H1 (cell line): ENCODE data around the gene SOCS6. TPM values are rescaled to one million over a fixed set of nuclear protein-coding genes. Genes with fewer than 3 reads are reported as not detected.

Source experiments
- CTCF ChIA-PET: fragments of 300-600 bp; sonication (Branson Sonifier 250); formaldehyde crosslinking; loops from one replicate; lab custom pipeline; 2021; ENCODE audit not compliant: partially characterized antibody; lab: Charles Lee
- POLR2A ChIA-PET: fragments of 300-600 bp; sonication (Branson Sonifier 250); formaldehyde crosslinking; loops from one replicate; lab custom pipeline; 2021; ENCODE audit warnings: inconsistent platforms; ENCODE audit not compliant: partially characterized antibody; lab: Charles Lee
- DNase-seq, 2 experiments: peaks; one replicate each; pipeline versions ENCODE4 v3.0.0 to v3.0.0-alpha.2; 2010 to 2022; ENCODE audit warnings: low spot score in 2 of 2, low read depth in 1 of 2, mixed read lengths in 1 of 2
- FAIRE-seq: peaks from 2 replicates; lab custom pipeline; 2011; peaks lifted over from hg19 to GRCh38; lab: Jason Lieb, UNC
- H2AFZ ChIP-seq: 2 replicates; pipeline ENCODE4 v1.8.1; 2012; ENCODE audit warnings: low read length, inconsistent platforms
- H2AK5ac ChIP-seq: 2 replicates; pipeline ENCODE4 v1.6.1; 2013; ENCODE audit warnings: low read depth, low read length
- H2BK120ac ChIP-seq: replicated peaks from 2 replicates; pipeline ENCODE3; 2013; ENCODE audit warnings: low read depth, low read length, inconsistent platforms
- H2BK12ac ChIP-seq: 2 replicates; pipeline ENCODE4 v1.6.1; 2013; ENCODE audit warnings: low read depth, low read length
- H2BK15ac ChIP-seq: 2 replicates; pipeline ENCODE4 v1.6.1; 2013; ENCODE audit warnings: low read length
- H2BK20ac ChIP-seq: 2 replicates; pipeline ENCODE4 v1.6.1; 2013; ENCODE audit warnings: low read length
- H2BK5ac ChIP-seq: 2 replicates; pipeline ENCODE4 v1.6.1; 2013; ENCODE audit warnings: low read depth, low read length
- H3K14ac ChIP-seq: 2 replicates; pipeline ENCODE4 v1.6.1; 2013; ENCODE audit warnings: inconsistent platforms; ENCODE audit not compliant: insufficient read length
- H3K18ac ChIP-seq: 2 replicates; pipeline ENCODE4 v1.6.1; 2013; ENCODE audit warnings: low read length; ENCODE audit errors: extremely low read depth
- H3K23ac ChIP-seq: 2 replicates; pipeline ENCODE4 v1.6.1; 2013; ENCODE audit warnings: inconsistent platforms; ENCODE audit not compliant: insufficient read length
- H3K23me2 ChIP-seq: 2 replicates; pipeline ENCODE4 v1.6.1; 2013; ENCODE audit warnings: low read depth, low read length
- H3K27ac ChIP-seq: 2 replicates; pipeline ENCODE4 v1.6.1; 2011; ENCODE audit warnings: low read depth, low read length, inconsistent platforms
- H3K27me3 ChIP-seq, 4 experiments: replicated peaks in 1 of 4; 1 replicate in 1 of 4; 2 replicates in 3 of 4; pipeline versions ENCODE4 v1.6.1 to v1.8.1; 2011 to 2013; ENCODE audit warnings: low read length in 3 of 4, mild to moderate bottlenecking in 3 of 4, inconsistent platforms in 2 of 4, mixed read lengths in 2 of 4, moderate library complexity in 1 of 4; ENCODE audit not compliant: control insufficient read depth in 3 of 4, insufficient read depth in 3 of 4; ENCODE audit errors: extremely low read depth in 1 of 4
- H3K36me3 ChIP-seq, 4 experiments: 2 replicates each; pipeline versions ENCODE4 v1.6.1 to v1.8.1; 2011 to 2013; ENCODE audit warnings: mild to moderate bottlenecking in 4 of 4, low read length in 3 of 4, moderate library complexity in 2 of 4, control low read depth in 1 of 4, inconsistent platforms in 1 of 4; ENCODE audit not compliant: insufficient read depth in 4 of 4, control insufficient read depth in 2 of 4
- H3K4ac ChIP-seq: replicated peaks from 2 replicates; pipeline ENCODE3; 2013; ENCODE audit warnings: low read length, low read depth, mixed read lengths, inconsistent platforms; ENCODE audit not compliant: insufficient read length
- H3K4me1 ChIP-seq, 4 experiments: replicated peaks in 1 of 4; 1 replicate in 1 of 4; 2 replicates in 3 of 4; pipeline versions ENCODE4 v1.6.1 to v1.8.1; 2011 to 2013; ENCODE audit warnings: low read length in 3 of 4, inconsistent platforms in 2 of 4, mixed read lengths in 1 of 4; ENCODE audit not compliant: insufficient read depth in 4 of 4, control insufficient read depth in 3 of 4
- H3K4me2 ChIP-seq, 2 experiments: 2 replicates each; pipeline versions ENCODE4 v1.6.1 to v1.8.1; 2011 to 2013; ENCODE audit warnings: low read depth in 2 of 2, low read length in 2 of 2, control low read depth in 1 of 2, inconsistent platforms in 1 of 2, mild to moderate bottlenecking in 1 of 2; ENCODE audit not compliant: insufficient read depth in 1 of 2
- H3K4me3 ChIP-seq, 4 experiments: fragments of 200-600, 300-600 bp in 1 of 4; sonication (generic), shearing (Covaris generic), sonication (Bioruptor Twin) in 1 of 4; 2 replicates each; pipeline versions ENCODE4 v1.5.1 to v1.8.1; 2011 to 2016; ENCODE audit warnings: low read length in 4 of 4, low read depth in 3 of 4, control low read depth in 2 of 4, inconsistent platforms in 2 of 4, mild to moderate bottlenecking in 2 of 4, mixed read lengths in 1 of 4, moderate library complexity in 1 of 4; ENCODE audit not compliant: insufficient read depth in 2 of 4; ENCODE audit errors: extremely low read depth in 1 of 4
- H3K56ac ChIP-seq: replicated peaks from 2 replicates; pipeline ENCODE3; 2013; ENCODE audit warnings: low read depth, mild to moderate bottlenecking, mixed read lengths, low read length, inconsistent platforms; ENCODE audit not compliant: insufficient read length
- H3K79me1 ChIP-seq: 2 replicates; pipeline ENCODE4 v1.6.1; 2013; ENCODE audit warnings: low read depth, low read length, control low read depth
- H3K79me2 ChIP-seq, 2 experiments: 2 replicates each; pipeline versions ENCODE4 v1.6.1 to v1.8.1; 2012 to 2013; ENCODE audit warnings: low read length in 2 of 2, mild to moderate bottlenecking in 2 of 2, inconsistent platforms in 1 of 2; ENCODE audit not compliant: insufficient read depth in 2 of 2, control insufficient read depth in 1 of 2
- H3K9ac ChIP-seq, 4 experiments: replicated peaks in 1 of 4; 1 replicate in 1 of 4; 2 replicates in 3 of 4; pipeline versions ENCODE4 v1.6.1 to v1.8.1; 2011 to 2013; ENCODE audit warnings: low read depth in 3 of 4, low read length in 3 of 4, control low read depth in 2 of 4, mild to moderate bottlenecking in 2 of 4, moderate library complexity in 2 of 4, inconsistent platforms in 1 of 4; ENCODE audit errors: extremely low read depth in 1 of 4
- H3K9me3 ChIP-seq, 2 experiments: 2 replicates each; pipeline versions ENCODE4 v1.6.1 to v1.8.1; 2012 to 2013; ENCODE audit warnings: mild to moderate bottlenecking in 2 of 2, moderate library complexity in 2 of 2, control low read depth in 1 of 2, inconsistent platforms in 1 of 2, low read depth in 1 of 2, low read length in 1 of 2, mixed read lengths in 1 of 2; ENCODE audit not compliant: insufficient read depth in 2 of 2
- H4K20me1 ChIP-seq, 2 experiments: replicated peaks in 1 of 2; 2 replicates each; pipeline versions ENCODE3 to v1.8.1; 2011 to 2013; ENCODE audit warnings: inconsistent platforms in 2 of 2, low read length in 2 of 2, mild to moderate bottlenecking in 1 of 2; ENCODE audit not compliant: insufficient read depth in 2 of 2, control insufficient read depth in 1 of 2
- H4K5ac ChIP-seq: 2 replicates; pipeline ENCODE4 v1.6.1; 2013; ENCODE audit warnings: low read length, low read depth, mixed read lengths, inconsistent platforms; ENCODE audit not compliant: insufficient read length
- H4K8ac ChIP-seq: 2 replicates; pipeline ENCODE4 v1.8.0; 2013; ENCODE audit warnings: mild to moderate bottlenecking, moderate library complexity, low read length, inconsistent platforms; ENCODE audit not compliant: insufficient read depth; ENCODE audit errors: extremely low read depth
- H4K91ac ChIP-seq: replicated peaks from 2 replicates; pipeline ENCODE3; 2013; ENCODE audit warnings: low read length, mixed read lengths, inconsistent platforms; ENCODE audit not compliant: insufficient read length
- ATF2 ChIP-seq: IDR thresholded peaks from 2 replicates; pipeline ENCODE4 v1.6.1; 2012; ENCODE audit warnings: low read length, inconsistent platforms
- ATF3 ChIP-seq: IDR thresholded peaks from 2 replicates; pipeline ENCODE4 v1.6.1; 2011; ENCODE audit warnings: low read depth, mild to moderate bottlenecking, low read length; ENCODE audit not compliant: insufficient read depth
- BRCA1 ChIP-seq: IDR thresholded peaks from 2 replicates; pipeline ENCODE4 v1.6.1; 2012; ENCODE audit warnings: low read depth, low read length, improper control_type of control experiment
- E2F6 ChIP-seq: IDR thresholded peaks from 2 replicates; pipeline ENCODE4 v1.6.1; 2012; ENCODE audit warnings: inconsistent platforms
- JUND ChIP-seq: IDR thresholded peaks from 2 replicates; pipeline ENCODE4 v1.6.1; 2011; ENCODE audit warnings: mild to moderate bottlenecking, improper control_type of control experiment, low read length
- MAFK ChIP-seq: IDR thresholded peaks from 2 replicates; pipeline ENCODE4 v1.6.1; 2012; ENCODE audit warnings: low read depth, mild to moderate bottlenecking, improper control_type of control experiment, low read length
- RXRA ChIP-seq: IDR thresholded peaks from 2 replicates; pipeline ENCODE4 v1.6.1; 2011; ENCODE audit warnings: low read depth, mild to moderate bottlenecking, low read length, moderate library complexity; ENCODE audit not compliant: insufficient read depth
- TBP ChIP-seq: IDR thresholded peaks from 2 replicates; pipeline ENCODE4 v1.6.1; 2011; ENCODE audit warnings: low read depth, low read length, improper control_type of control experiment
- TCF12 ChIP-seq: IDR thresholded peaks from 2 replicates; pipeline ENCODE4 v1.6.1; 2011; ENCODE audit warnings: low read depth, mild to moderate bottlenecking, low read length
- WGBS, 2 experiments: shearing (Covaris generic) in 1 of 2; methylation state at CpG; one replicate each; pipeline versions ENCODE4 v1.1.6 to v1.1.7; 2013 to 2015; ENCODE audit warnings: low lambda C conversion rate in 2 of 2, mixed read lengths in 2 of 2, inconsistent platforms in 1 of 2, low coverage in 1 of 2, missing lambda C conversion rate in 1 of 2; ENCODE audit not compliant: insufficient replicate concordance in 2 of 2, insufficient coverage in 1 of 2, insufficient read length in 1 of 2; ENCODE audit errors: extremely low coverage in 1 of 2, missing lambda C conversion rate in 1 of 2; 5-methylcytosine and 5-hydroxymethylcytosine counted together
- polyA plus RNA-seq, 7 experiments: library from polyadenylated mRNA; depleted of rRNA in 3 of 7; stranded (reverse) in 5 of 7; unstranded in 2 of 7; fragments of >200 nt in 5 of 7; fragments of 200-250 nt in 2 of 7; gene quantifications; 1 replicate in 5 of 7; 2 replicates in 1 of 7; 4 replicates in 1 of 7; pipeline versions ENCODE4 v1.2.1 to v1.2.3, GENCODE V29; 2011 to 2013; ENCODE audit warnings: missing spikeins in 2 of 7, mixed read lengths in 2 of 7
- total RNA-seq: library from RNA; stranded (reverse); fragmentation: NEBNext Ultra II Directional; extraction: Animal tissue kit (Norgen Biotek cat#: 25700); gene quantifications from 2 replicates; pipeline ENCODE4 v1.2.1, GENCODE V29; 2021
- TF ChIP-seq, protein P1 (sequence below): IDR thresholded peaks from 2 replicates; pipeline ENCODE4 v1.6.1; 2011; ENCODE audit warnings: low read length, improper control_type of control experiment

Gene SOCS6
- total and polyA plus RNA-seq, 2 of the 8 experiments (the other 6 are each of a cell fraction or from before 2014, with no cell fraction given): 9.1 to 22.9 TPM

DNA sequence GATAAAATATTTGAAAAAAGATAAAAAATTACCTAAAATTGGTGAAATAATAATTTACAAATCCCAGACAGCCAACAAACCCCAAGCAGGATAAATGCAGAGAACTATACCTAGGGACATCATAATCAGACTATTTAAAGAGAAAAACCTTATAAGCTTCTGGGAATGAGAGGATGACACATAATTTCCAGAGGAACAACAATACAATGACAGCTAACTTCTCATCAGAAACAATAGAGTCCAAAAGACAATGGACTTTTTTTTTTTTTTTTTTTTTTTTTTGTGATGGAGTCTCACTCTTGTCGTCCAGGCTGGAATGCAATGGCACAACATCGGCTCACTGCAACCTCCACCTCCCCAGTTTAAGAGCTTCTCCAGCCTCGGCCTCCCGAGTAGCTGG is 65.2 kb downstream of the SOCS6 start:
- no peak overlapping the region for H4K8ac ChIP-seq
- ChIA-PET CTCF (interaction anchor here (2.3 kb wide), 1 partner anchor 97 kb away, joined by 6 read pairs; no protein-coding TSS in a partner anchor), POLR2A (interaction anchor here (0.7 kb wide), 1 partner anchor 36 kb away, joined by 3 read pairs; no protein-coding TSS in a partner anchor)
- no peaks in the 10 kb centered on the region for H3K79me1 ChIP-seq
- no peaks in the 10 kb centered on the region for H3K27me3 ChIP-seq
- no peak overlapping the region for H2AFZ ChIP-seq
- no peaks in the 10 kb centered on the region for H3K79me2 ChIP-seq
- no peak overlapping the region for H3K23ac ChIP-seq
- no peak overlapping the region for H2AK5ac ChIP-seq
- no peak overlapping the region for H2BK20ac ChIP-seq
- no peaks in the 10 kb centered on the region for H3K23me2 ChIP-seq
- no peak overlapping the region for H2BK5ac ChIP-seq
- no peak for DNase-seq
- no peak overlapping the region for H3K9ac ChIP-seq
- no peaks in the 10 kb centered on the region for H3K36me3 ChIP-seq
- H3K4me1 ChIP-seq: no peaks in the 10 kb centered on the region
- no peak overlapping the region for H2BK15ac ChIP-seq
- 94% methylated on average over 4 of the region's 4 CpGs; no CpG with 5 or more reads in 1 of the 2 experiments for WGBS, 2 experiments
- no peak overlapping the region for H3K14ac ChIP-seq
- H3K9me3 ChIP-seq: peaks cover under 1 to 4% of the 10 kb centered on the region in 2 experiments; a peak in 2 of 4 replicates
- H4K91ac ChIP-seq: no peak overlapping the region
- no peak overlapping the region for H3K4me2 ChIP-seq
- H2BK120ac ChIP-seq: no peak overlapping the region
- no peak for FAIRE-seq
- no peak overlapping the region for H2BK12ac ChIP-seq
- H3K56ac ChIP-seq: no peak overlapping the region
- no peak overlapping the region for H4K5ac ChIP-seq
- no peak overlapping the region for H3K4me3 ChIP-seq
- H3K4ac ChIP-seq: no peak overlapping the region
- no peak overlapping the region for H3K18ac ChIP-seq
- H4K20me1 ChIP-seq: no peaks in the 10 kb centered on the region
- H3K27ac ChIP-seq: no peak overlapping the region
- TF ChIP-seq MAFK (no peak), JUND (no peak), TCF12 (no peak), ATF2 (no peak), TBP (no peak), RXRA (no peak), E2F6 (no peak), ATF3 (no peak), BRCA1 (no peak)
- TF ChIP-seq, protein P1, sequence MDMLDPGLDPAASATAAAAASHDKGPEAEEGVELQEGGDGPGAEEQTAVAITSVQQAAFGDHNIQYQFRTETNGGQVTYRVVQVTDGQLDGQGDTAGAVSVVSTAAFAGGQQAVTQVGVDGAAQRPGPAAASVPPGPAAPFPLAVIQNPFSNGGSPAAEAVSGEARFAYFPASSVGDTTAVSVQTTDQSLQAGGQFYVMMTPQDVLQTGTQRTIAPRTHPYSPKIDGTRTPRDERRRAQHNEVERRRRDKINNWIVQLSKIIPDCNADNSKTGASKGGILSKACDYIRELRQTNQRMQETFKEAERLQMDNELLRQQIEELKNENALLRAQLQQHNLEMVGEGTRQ: no peak
